WTC11 (cell line): ENCODE results near the gene AGR2.

Experiments used
- ATF1 ChIP-seq: sonication (generic); formaldehyde crosslinking; IDR thresholded peaks from 2 replicates; pipeline ENCODE4 v1.8.1; 2023; ENCODE audit warnings: mild to moderate bottlenecking, moderate library complexity, missing genetic modification reagents
- FOXK1 ChIP-seq: sonication (generic); formaldehyde crosslinking; IDR thresholded peaks from 2 replicates; pipeline ENCODE4 v1.8.0; 2022; ENCODE audit warnings: mild to moderate bottlenecking, moderate library complexity, missing genetic modification reagents
- ZNF232 ChIP-seq: sonication (generic); formaldehyde crosslinking; IDR thresholded peaks from 2 replicates; pipeline ENCODE4 v1.8.0; 2022; ENCODE audit warnings: mild to moderate bottlenecking, missing genetic modification reagents
- ZNF263 ChIP-seq: sonication (generic); formaldehyde crosslinking; IDR thresholded peaks from 2 replicates; pipeline ENCODE4 v1.8.1; 2022; ENCODE audit warnings: low read depth, mild to moderate bottlenecking, moderate library complexity, missing genetic modification reagents
- TF ChIP-seq, protein P1 (sequence below): fragments of 200-600 bp; IDR thresholded peaks from 2 replicates; pipeline ENCODE4 v1.8.0; 2022; ENCODE audit warnings: antibody characterized with exemption

DNA sequence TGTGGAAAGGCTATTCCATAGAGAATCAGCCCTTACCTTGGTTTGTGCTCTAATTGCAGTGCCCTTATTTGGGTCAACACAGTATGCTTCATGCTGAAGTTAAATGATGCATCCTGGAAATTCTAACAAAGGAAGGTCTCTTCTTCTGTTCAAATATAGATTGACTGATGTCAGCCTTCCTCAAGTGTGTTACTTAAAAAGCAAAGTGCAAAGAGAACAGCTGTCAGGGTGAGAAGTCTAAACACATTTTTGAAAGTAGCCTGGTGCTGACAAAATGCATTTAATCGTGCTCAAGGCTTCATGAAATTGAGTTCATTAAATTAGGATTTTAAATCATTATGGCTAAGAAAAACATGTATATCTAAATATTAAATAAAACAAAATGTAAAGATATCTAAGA is 19.5 kb downstream of the AGR2 start:
- TF ChIP-seq, protein P1, sequence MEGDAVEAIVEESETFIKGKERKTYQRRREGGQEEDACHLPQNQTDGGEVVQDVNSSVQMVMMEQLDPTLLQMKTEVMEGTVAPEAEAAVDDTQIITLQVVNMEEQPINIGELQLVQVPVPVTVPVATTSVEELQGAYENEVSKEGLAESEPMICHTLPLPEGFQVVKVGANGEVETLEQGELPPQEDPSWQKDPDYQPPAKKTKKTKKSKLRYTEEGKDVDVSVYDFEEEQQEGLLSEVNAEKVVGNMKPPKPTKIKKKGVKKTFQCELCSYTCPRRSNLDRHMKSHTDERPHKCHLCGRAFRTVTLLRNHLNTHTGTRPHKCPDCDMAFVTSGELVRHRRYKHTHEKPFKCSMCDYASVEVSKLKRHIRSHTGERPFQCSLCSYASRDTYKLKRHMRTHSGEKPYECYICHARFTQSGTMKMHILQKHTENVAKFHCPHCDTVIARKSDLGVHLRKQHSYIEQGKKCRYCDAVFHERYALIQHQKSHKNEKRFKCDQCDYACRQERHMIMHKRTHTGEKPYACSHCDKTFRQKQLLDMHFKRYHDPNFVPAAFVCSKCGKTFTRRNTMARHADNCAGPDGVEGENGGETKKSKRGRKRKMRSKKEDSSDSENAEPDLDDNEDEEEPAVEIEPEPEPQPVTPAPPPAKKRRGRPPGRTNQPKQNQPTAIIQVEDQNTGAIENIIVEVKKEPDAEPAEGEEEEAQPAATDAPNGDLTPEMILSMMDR = no peak
- no peak for TF ChIP-seq ZNF263
- TF ChIP-seq ZNF232 (CRISPR knock-in tag) = no peak
- TF ChIP-seq FOXK1 = no peak
- no peak for TF ChIP-seq ATF1 (CRISPR knock-in tag)
